Measurements from ENCODE around the gene EPB42.

DNA sequence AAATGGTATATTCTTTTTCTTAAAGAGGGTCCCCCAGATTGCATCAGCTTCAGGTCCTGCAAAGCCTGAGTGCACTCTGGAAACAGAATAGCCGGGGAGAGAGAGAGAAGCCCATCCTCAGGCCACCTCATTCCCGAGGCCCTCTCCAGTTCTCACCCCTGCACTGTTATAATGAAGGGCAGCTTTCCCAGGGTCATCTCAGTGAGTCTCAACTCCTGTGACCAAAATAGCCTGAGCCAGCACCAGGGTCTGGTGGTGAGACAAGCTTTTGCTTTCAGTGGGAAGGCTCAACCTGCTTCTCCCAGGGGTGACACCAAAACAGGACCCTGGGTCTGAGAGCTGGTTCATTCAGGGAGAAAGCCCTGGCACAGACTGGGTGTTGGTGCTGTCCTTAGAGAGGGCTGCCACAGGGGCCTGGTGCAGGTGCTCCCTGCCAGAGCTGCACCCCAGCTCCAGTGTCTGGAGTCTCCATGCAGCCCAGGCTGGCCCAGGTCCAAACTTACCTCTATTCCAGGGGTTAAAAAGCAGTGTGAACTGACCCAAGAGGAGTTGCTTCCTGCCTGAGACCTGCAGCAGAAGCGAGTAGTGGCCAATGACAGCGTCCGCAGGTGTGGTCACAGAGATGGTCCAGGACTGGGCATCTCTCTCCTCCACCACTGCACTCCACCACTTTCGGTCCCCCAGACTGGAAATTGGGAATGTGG, 6.1 kb downstream of the EPB42 start:
- TF ChIP-seq, protein P1, sequence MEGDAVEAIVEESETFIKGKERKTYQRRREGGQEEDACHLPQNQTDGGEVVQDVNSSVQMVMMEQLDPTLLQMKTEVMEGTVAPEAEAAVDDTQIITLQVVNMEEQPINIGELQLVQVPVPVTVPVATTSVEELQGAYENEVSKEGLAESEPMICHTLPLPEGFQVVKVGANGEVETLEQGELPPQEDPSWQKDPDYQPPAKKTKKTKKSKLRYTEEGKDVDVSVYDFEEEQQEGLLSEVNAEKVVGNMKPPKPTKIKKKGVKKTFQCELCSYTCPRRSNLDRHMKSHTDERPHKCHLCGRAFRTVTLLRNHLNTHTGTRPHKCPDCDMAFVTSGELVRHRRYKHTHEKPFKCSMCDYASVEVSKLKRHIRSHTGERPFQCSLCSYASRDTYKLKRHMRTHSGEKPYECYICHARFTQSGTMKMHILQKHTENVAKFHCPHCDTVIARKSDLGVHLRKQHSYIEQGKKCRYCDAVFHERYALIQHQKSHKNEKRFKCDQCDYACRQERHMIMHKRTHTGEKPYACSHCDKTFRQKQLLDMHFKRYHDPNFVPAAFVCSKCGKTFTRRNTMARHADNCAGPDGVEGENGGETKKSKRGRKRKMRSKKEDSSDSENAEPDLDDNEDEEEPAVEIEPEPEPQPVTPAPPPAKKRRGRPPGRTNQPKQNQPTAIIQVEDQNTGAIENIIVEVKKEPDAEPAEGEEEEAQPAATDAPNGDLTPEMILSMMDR (IDR thresholded peaks at IDR 0.05) = no peak
- TF ChIP-seq EZH2 (IDR thresholded peaks at IDR 0.05; ENCODE audit: borderline replicate concordance, insufficient read depth, low read depth, low read length, poor library complexity, severe bottlenecking) = no peak
